Ovary (tissue), 9 donors: ENCODE results near the gene SPPL2C. TPM values are rescaled to one million over a fixed set of nuclear protein-coding genes. Genes with fewer than 3 reads are reported as not detected.

Experiments
- DNase-seq, 5 donors: peaks; one replicate each; pipeline ENCODE4 v3.0.0-alpha.2; 2019 to 2020
- H3K27ac ChIP-seq, 2 donors: fragments of 200-600 bp; one replicate each; pipeline versions ENCODE4 v1.5.1 to v1.8.0; 2019 to 2022
- H3K27me3 ChIP-seq: fragments of 200-600 bp; one replicate; pipeline ENCODE4 v1.8.0; 2022
- H3K36me3 ChIP-seq: fragments of 200-600 bp; sonication (generic); one replicate; pipeline ENCODE4 v1.5.1; 2019
- H3K4me1 ChIP-seq: one replicate; pipeline ENCODE4 v1.8.1; 2013; ENCODE audit warnings: mild to moderate bottlenecking, moderate library complexity; ENCODE audit not compliant: insufficient read depth
- H3K4me3 ChIP-seq: fragments of 200-600 bp; sonication (generic); one replicate; pipeline ENCODE4 v1.5.1; 2017
- H3K9me3 ChIP-seq, 2 donors: fragments of 200-600 bp in 1 of 2; sonication (generic) in 1 of 2; one replicate each; pipeline versions ENCODE4 v1.5.1 to v1.8.1; 2013 to 2019; ENCODE audit warnings: mild to moderate bottlenecking in 1 of 2, moderate library complexity in 1 of 2
- EP300 ChIP-seq: sonication (generic); formaldehyde crosslinking; IDR thresholded peaks from one replicate; pipeline ENCODE4 v1.6.1; 2017; ENCODE audit warnings: antibody characterized with exemption
- POLR2A ChIP-seq: fragments of 450-650 bp; IDR thresholded peaks from one replicate; pipeline ENCODE4 v1.6.1; 2017; ENCODE audit warnings: antibody characterized with exemption, mild to moderate bottlenecking, moderate library complexity
- WGBS, 3 donors: extraction: QIAGEN DNeasy Blood & Tissue Kit in 1 of 3; methylation state at CpG; one replicate each; pipeline versions ENCODE4 v1.1.5 to v1.1.7; 2013 to 2017; 5-methylcytosine and 5-hydroxymethylcytosine counted together
- intact Hi-C, 4 donors: fragments of 100-400 bp; cut with DNase I; formaldehyde crosslinking; loops; one replicate each; pipeline versions ENCODE4 v1.11.0 to v1.15.1; 2022 to 2023
- polyA plus RNA-seq, 2 donors: library from polyadenylated mRNA; stranded (reverse); fragments of 200-250 nt in 1 of 2; fragments of 350-450 nt in 1 of 2; fragmentation: Illumina TruSeq in 1 of 2; extraction: RNeasy Lipid Tissue Mini Kit (QIAGEN cat#74804) in 1 of 2; gene quantifications; one replicate each; pipeline ENCODE4 v1.2.3, GENCODE V29; 2013 to 2014
- total RNA-seq, 7 donors: library from RNA; depleted of rRNA in 2 of 7; stranded (reverse); fragments of >200 nt in 2 of 7; fragmentation: NEBNext Ultra II Directional in 3 of 7; extraction: Animal tissue kit (Norgen Biotek cat#: 25700) in 3 of 7; gene quantifications; one replicate each; pipeline versions ENCODE4 v1.1.0 to v1.2.4, GENCODE V29; 2016 to 2023
- TF ChIP-seq, protein P1 (sequence below), 3 donors: fragments of 450-650 bp in 2 of 3; fragments of 200-600 bp in 1 of 3; IDR thresholded peaks; one replicate each; pipeline versions ENCODE4 v1.5.1 to v1.8.0; 2016 to 2022; ENCODE audit warnings: antibody characterized with exemption in 3 of 3, mild to moderate bottlenecking in 1 of 3
- donor health status: DM: no; HTN: no; CAD: no; lungs with moderate emphysema.
- donor health status: DM: no; HTN: no; CAD: no.
- donor health status: Bipolar disorder and iron deficiency.
- donor health status: DM: yes; HTN: yes; CAD: no.
- donor health status: DM: no; HTN: no; CAD: no.
- donor health status: DM: yes; HTN: yes; CAD: no.

Gene SPPL2C
- total and polyA plus RNA-seq, 9 donors = not detected

- Histone ChIP-seq H3K4me3 (no peak overlapping the region), H3K27me3 (no peaks in the 10 kb centered on the region), H3K36me3 (no peaks in the 10 kb centered on the region), H3K9me3 (no peaks in the 10 kb centered on the region), H3K27ac (no peak overlapping the region), H3K4me1 (no peaks in the 10 kb centered on the region)
- WGBS, 3 donors = 80 to 84% (median 82%) methylated on average over 6 of the region's 6 CpGs
- no peak for DNase-seq
- intact Hi-C loops = no loop called here
- TF ChIP-seq, protein P1, sequence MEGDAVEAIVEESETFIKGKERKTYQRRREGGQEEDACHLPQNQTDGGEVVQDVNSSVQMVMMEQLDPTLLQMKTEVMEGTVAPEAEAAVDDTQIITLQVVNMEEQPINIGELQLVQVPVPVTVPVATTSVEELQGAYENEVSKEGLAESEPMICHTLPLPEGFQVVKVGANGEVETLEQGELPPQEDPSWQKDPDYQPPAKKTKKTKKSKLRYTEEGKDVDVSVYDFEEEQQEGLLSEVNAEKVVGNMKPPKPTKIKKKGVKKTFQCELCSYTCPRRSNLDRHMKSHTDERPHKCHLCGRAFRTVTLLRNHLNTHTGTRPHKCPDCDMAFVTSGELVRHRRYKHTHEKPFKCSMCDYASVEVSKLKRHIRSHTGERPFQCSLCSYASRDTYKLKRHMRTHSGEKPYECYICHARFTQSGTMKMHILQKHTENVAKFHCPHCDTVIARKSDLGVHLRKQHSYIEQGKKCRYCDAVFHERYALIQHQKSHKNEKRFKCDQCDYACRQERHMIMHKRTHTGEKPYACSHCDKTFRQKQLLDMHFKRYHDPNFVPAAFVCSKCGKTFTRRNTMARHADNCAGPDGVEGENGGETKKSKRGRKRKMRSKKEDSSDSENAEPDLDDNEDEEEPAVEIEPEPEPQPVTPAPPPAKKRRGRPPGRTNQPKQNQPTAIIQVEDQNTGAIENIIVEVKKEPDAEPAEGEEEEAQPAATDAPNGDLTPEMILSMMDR (IDR thresholded peaks at IDR 0.05) = no peak
- no peak for TF ChIP-seq POLR2A
- TF ChIP-seq EP300 = no peak
Measured at GRCh38 chr17:45815752-45816151, 28.9 kb upstream of the SPPL2C start.

DNA sequence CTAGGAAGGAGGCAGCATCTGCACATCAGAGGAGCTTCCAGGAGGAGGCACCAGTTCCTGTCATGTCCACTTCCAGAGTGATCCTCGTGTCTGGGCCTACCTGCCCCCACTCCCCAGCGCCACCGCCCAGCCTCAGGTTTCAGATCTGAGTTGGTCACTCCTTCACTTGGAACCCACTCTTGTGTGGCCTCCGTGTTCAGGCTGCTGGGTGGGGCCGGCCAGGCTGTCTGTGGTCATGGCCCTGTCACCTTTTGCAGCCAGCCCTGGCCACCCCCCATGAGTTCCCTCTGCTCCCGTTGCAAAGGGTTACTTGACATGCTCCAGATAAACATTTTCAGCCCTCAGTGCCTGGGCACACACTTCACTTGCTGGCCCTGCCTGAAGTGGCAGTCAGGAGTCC is 26.6 kb upstream of the SPPL2C start:
- Histone ChIP-seq H3K4me1 (no peaks in the 10 kb centered on the region), H3K9me3 (no peaks in the 10 kb centered on the region), H3K27me3 (no peaks in the 10 kb centered on the region), H3K4me3 (no peak overlapping the region), H3K27ac (no peak overlapping the region), H3K36me3 (no peaks in the 10 kb centered on the region)
- WGBS, 3 donors = 65 to 72% (median 70%) methylated on average over 6 of the region's 6 CpGs
- TF ChIP-seq, protein P1 (IDR thresholded peaks at IDR 0.05) = no peak
- TF ChIP-seq EP300 = no peak
- no peak for TF ChIP-seq POLR2A
- intact Hi-C loops = no loop called here
- DNase-seq = no peak

GRCh38 chr17:45818699-45819098 is 26.0 kb upstream of the SPPL2C start:
- Histone ChIP-seq H3K27me3 (no peaks in the 10 kb centered on the region), H3K9me3 (no peaks in the 10 kb centered on the region), H3K4me1 (no peaks in the 10 kb centered on the region), H3K27ac (no peak overlapping the region), H3K36me3 (no peaks in the 10 kb centered on the region), H3K4me3 (no peak overlapping the region)
- intact Hi-C loops = no loop called here
- 16 to 27% (median 25%) methylated on average over 4 of the region's 4 CpGs for WGBS, 3 donors
- TF ChIP-seq POLR2A (no peak), EP300 (no peak)
- TF ChIP-seq, protein P1 (IDR thresholded peaks at IDR 0.05) = no peak
- no peak for DNase-seq

DNA sequence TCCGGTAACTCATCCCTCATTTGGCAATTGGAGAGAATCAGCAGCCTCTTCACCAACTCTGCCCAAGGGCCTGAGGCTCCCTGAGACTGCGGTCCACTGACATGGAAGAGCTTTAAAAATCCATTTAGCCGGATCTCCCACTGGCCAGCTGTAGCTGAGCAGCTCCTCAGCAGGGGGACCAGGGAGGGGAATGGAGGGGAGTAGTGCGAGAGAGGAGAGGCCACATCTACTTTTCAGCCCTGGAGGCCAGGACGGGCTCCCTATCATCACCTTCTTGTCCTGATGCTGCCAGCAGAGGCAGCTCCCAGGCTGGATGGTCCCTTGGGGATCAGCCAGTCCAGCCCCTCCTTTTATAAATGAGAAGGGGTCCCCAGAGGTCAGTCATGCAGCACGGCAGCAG is 25.0 kb upstream of the SPPL2C start:
- H3K4me3 ChIP-seq = no peak overlapping the region
- no peaks in the 10 kb centered on the region for H3K27me3 ChIP-seq
- H3K9me3 ChIP-seq = no peaks in the 10 kb centered on the region
- H3K27ac ChIP-seq = no peak overlapping the region
- no peak for DNase-seq
- TF ChIP-seq, protein P1 (IDR thresholded peaks at IDR 0.05) = no peak
- TF ChIP-seq POLR2A = no peak
- no peak for TF ChIP-seq EP300
- intact Hi-C loops = no loop called here
- H3K4me1 ChIP-seq = no peaks in the 10 kb centered on the region
- H3K36me3 ChIP-seq = no peaks in the 10 kb centered on the region
- 75 to 79% (median 76%) methylated on average over 6 of the region's 6 CpGs for WGBS, 3 donors
